C4-2B (cell line): ENCODE data around the gene HK1.

Source experiments
- CTCF ChIP-seq: fragments of 450-650 bp; conservative IDR thresholded peaks from 2 replicates; pipeline ENCODE4 v1.5.1; 2017; ENCODE audit warnings: mild to moderate bottlenecking
- ZFX ChIP-seq: fragments of 450-650 bp; IDR thresholded peaks from 2 replicates; pipeline ENCODE4 v1.6.1; 2017

GRCh38 chr10:69276503-69276902, 1.8 kb upstream of the HK1 start:
- no peak for TF ChIP-seq ZFX
- TF ChIP-seq CTCF, result no peak
